HCT116 (cell line): ENCODE results near the gene TSG101. TPM values are rescaled to one million over a fixed set of nuclear protein-coding genes. Genes with fewer than 3 reads are reported as not detected.

Experiments
- ATAC-seq: fragments of 200-7000 bp; cut with Tn5 transposase; 2 replicates; pipeline ENCODE4 v1.9.1; 2020; ENCODE audit warnings: mild to moderate bottlenecking, moderate library complexity
- BruUV-seq: library from RNA; stranded (reverse); fragments of 400-500 nt; replicated peaks from 2 replicates; lab custom pipeline; 2021; lab: Mats Ljungman, UMichigan
- CTCF ChIA-PET: fragments of 300-600 bp; sonication (Branson Sonifier 250); formaldehyde crosslinking; loops from one replicate; lab custom pipeline; 2021; ENCODE audit warnings: antibody characterized with exemption; lab: Charles Lee
- POLR2A ChIA-PET: fragments of 300-600, 350-600 bp; sonication (Branson Sonifier 250); formaldehyde crosslinking; loops from one replicate; lab custom pipeline; 2021; ENCODE audit warnings: antibody characterized with exemption; lab: Charles Lee
- RAD21 ChIA-PET, 2 experiments: fragments of 300-600 bp; sonication (Branson Sonifier 250); formaldehyde crosslinking; loops; one replicate each; lab custom pipeline; 2023; ENCODE audit warnings: low total read pairs in 2 of 2; ENCODE audit not compliant: uncharacterized antibody in 2 of 2, unreplicated experiment in 2 of 2, low non-redundant PET in 1 of 2; lab: Charles Lee
- DNase-seq: peaks from one replicate; pipeline ENCODE4 v3.0.0-alpha.2; 2010; ENCODE audit warnings: low read depth, low spot score
- H2AFZ ChIP-seq: fragments of 200-600 bp; shearing (Covaris generic), sonication (generic); 2 replicates; pipeline ENCODE4 v1.6.1; 2017; ENCODE audit warnings: low read depth, mixed run types, mixed read lengths, antibody characterized with exemption, low read length; ENCODE audit not compliant: poor library complexity, severe bottlenecking
- H3K27ac ChIP-seq: 2 replicates; pipeline ENCODE4 v1.5.1; 2012; ENCODE audit warnings: low read depth, low read length
- H3K27me3 ChIP-seq: fragments of 200-600 bp; sonication (generic); 2 replicates; pipeline ENCODE4 v1.6.1; 2016; ENCODE audit warnings: mixed run types, low read length, mixed read lengths; ENCODE audit not compliant: insufficient read depth
- H3K36me3 ChIP-seq, 2 experiments: fragments of 200-500 bp in 1 of 2; fragments of 200-600 bp in 1 of 2; sonication (Bioruptor generic) in 1 of 2; sonication (generic) in 1 of 2; 2 replicates each; pipeline versions ENCODE4 v1.5.1 to v1.6.1; 2014 to 2016; ENCODE audit warnings: low read length in 2 of 2, inconsistent platforms in 1 of 2, mixed read lengths in 1 of 2, mixed run types in 1 of 2; ENCODE audit not compliant: insufficient read depth in 2 of 2, control insufficient read depth in 1 of 2
- H3K4me1 ChIP-seq, 2 experiments: fragments of 200-600 bp in 1 of 2; sonication (generic) in 1 of 2; 2 replicates each; pipeline versions ENCODE4 v1.5.1 to v1.6.1; 2012 to 2017; ENCODE audit warnings: low read length in 2 of 2, inconsistent platforms in 1 of 2, mild to moderate bottlenecking in 1 of 2, mixed read lengths in 1 of 2, mixed run types in 1 of 2, moderate library complexity in 1 of 2; ENCODE audit not compliant: insufficient read depth in 2 of 2, control insufficient read depth in 1 of 2
- H3K4me2 ChIP-seq: fragments of 200-600 bp; sonication (generic); 2 replicates; pipeline ENCODE4 v1.6.1; 2017; ENCODE audit warnings: mixed run types, low read length, mixed read lengths
- H3K4me3 ChIP-seq, 2 experiments: fragments of 200-600 bp in 1 of 2; sonication (generic) in 1 of 2; replicated peaks in 1 of 2; 2 replicates each; pipeline ENCODE4 v1.5.1; 2011 to 2016; ENCODE audit warnings: low read length in 2 of 2, control low read depth in 1 of 2, low read depth in 1 of 2, mild to moderate bottlenecking in 1 of 2, mixed read lengths in 1 of 2, mixed run types in 1 of 2
- H3K79me2 ChIP-seq: fragments of 200-600 bp; sonication (generic); 2 replicates; pipeline ENCODE4 v1.6.1; 2017; ENCODE audit warnings: mild to moderate bottlenecking, mixed run types, low read length, moderate library complexity, mixed read lengths; ENCODE audit not compliant: insufficient read depth
- H3K9ac ChIP-seq: fragments of 200-600 bp; sonication (generic); 2 replicates; pipeline ENCODE4 v1.6.1; 2016; ENCODE audit warnings: low read length, mixed read lengths
- H3K9me2 ChIP-seq: fragments of 200-600 bp; sonication (generic), shearing (Covaris generic); 2 replicates; pipeline ENCODE4 v1.6.1; 2017; ENCODE audit warnings: mixed run types, mild to moderate bottlenecking, moderate library complexity; ENCODE audit not compliant: insufficient read depth
- H3K9me3 ChIP-seq, 2 experiments: fragments of 200-500 bp in 1 of 2; fragments of 200-600 bp in 1 of 2; sonication (Bioruptor generic) in 1 of 2; sonication (generic) in 1 of 2; 2 replicates each; pipeline ENCODE4 v1.6.1; 2014 to 2017; ENCODE audit warnings: low read length in 2 of 2, mixed read lengths in 2 of 2, inconsistent platforms in 1 of 2, low read depth in 1 of 2, mild to moderate bottlenecking in 1 of 2, mixed run types in 1 of 2, moderate library complexity in 1 of 2; ENCODE audit not compliant: control insufficient read depth in 1 of 2, insufficient read depth in 1 of 2
- H4K20me1 ChIP-seq: fragments of 200-600 bp; sonication (generic), shearing (Covaris generic); 2 replicates; pipeline ENCODE4 v1.6.1; 2017; ENCODE audit warnings: mixed run types, mild to moderate bottlenecking, moderate library complexity; ENCODE audit not compliant: insufficient read depth
- ATF3 ChIP-seq: IDR thresholded peaks from 2 replicates; pipeline ENCODE4 v1.6.1; 2012
- CBX3 ChIP-seq: IDR thresholded peaks from 2 replicates; pipeline ENCODE4 v1.6.1; 2012; ENCODE audit warnings: low read depth
- CEBPB ChIP-seq: IDR thresholded peaks from 2 replicates; pipeline ENCODE4 v1.6.1; 2012; ENCODE audit warnings: low read depth
- CTCF ChIP-seq, 3 experiments: fragments of 200-600 bp in 1 of 3; sonication (generic) in 1 of 3; IDR thresholded peaks in 2 of 3; conservative IDR thresholded peaks in 1 of 3; 2 replicates each; pipeline ENCODE4 v1.5.1; 2012 to 2017; ENCODE audit warnings: low read depth in 2 of 3, low read length in 2 of 3, antibody characterized with exemption in 1 of 3, borderline replicate concordance in 1 of 3, control low read depth in 1 of 3, mild to moderate bottlenecking in 1 of 3, mixed read lengths in 1 of 3, mixed run types in 1 of 3, moderate library complexity in 1 of 3; ENCODE audit not compliant: insufficient read depth in 1 of 3
- EGR1 ChIP-seq: IDR thresholded peaks from 2 replicates; pipeline ENCODE4 v1.6.1; 2012; ENCODE audit warnings: low read depth
- ELF1 ChIP-seq: IDR thresholded peaks from 2 replicates; pipeline ENCODE4 v1.6.1; 2012; ENCODE audit warnings: low read depth, borderline replicate concordance
- EZH2 ChIP-seq: fragments of 200-600 bp; sonication (generic); IDR thresholded peaks from 2 replicates; pipeline ENCODE4 v1.6.1; 2017; ENCODE audit warnings: antibody characterized with exemption, mixed run types
- EZH2phosphoT487 ChIP-seq: fragments of 200-600 bp; IDR thresholded peaks from 2 replicates; pipeline ENCODE4 v1.6.1; 2018; ENCODE audit warnings: antibody characterized with exemption, borderline replicate concordance
- FOSL1 ChIP-seq: IDR thresholded peaks from 2 replicates; pipeline ENCODE4 v1.6.1; 2012; ENCODE audit warnings: low read depth
- MAX ChIP-seq: IDR thresholded peaks from 2 replicates; pipeline ENCODE4 v1.6.1; 2012
- POLR2A ChIP-seq: IDR thresholded peaks from 2 replicates; pipeline ENCODE4 v1.7.0; 2011; ENCODE audit warnings: borderline replicate concordance; ENCODE audit not compliant: insufficient read depth, insufficient read length; ENCODE audit errors: extremely low read depth
- POLR2AphosphoS5 ChIP-seq: IDR thresholded peaks from 2 replicates; pipeline ENCODE4 v1.6.1; 2011; ENCODE audit warnings: mild to moderate bottlenecking, low read depth, low read length, moderate library complexity
- REST ChIP-seq: IDR thresholded peaks from 2 replicates; pipeline ENCODE4 v1.6.1; 2012; ENCODE audit warnings: low read depth
- SIN3A ChIP-seq: IDR thresholded peaks from 2 replicates; pipeline ENCODE4 v1.6.1; 2012; ENCODE audit warnings: low read depth
- SRF ChIP-seq: IDR thresholded peaks from 2 replicates; pipeline ENCODE4 v1.6.1; 2012; ENCODE audit warnings: low read depth
- YY1 ChIP-seq: IDR thresholded peaks from 2 replicates; pipeline ENCODE4 v1.6.1; 2011; ENCODE audit warnings: low read length, low read depth, moderate library complexity, mild to moderate bottlenecking; ENCODE audit not compliant: insufficient replicate concordance; ENCODE audit errors: extremely low read depth
- ZBTB33 ChIP-seq: IDR thresholded peaks from 2 replicates; pipeline ENCODE4 v1.6.1; 2011; ENCODE audit warnings: mild to moderate bottlenecking, low read length, moderate library complexity; ENCODE audit not compliant: insufficient replicate concordance; ENCODE audit errors: extremely low read depth
- ZFX ChIP-seq: fragments of 450-650 bp; IDR thresholded peaks from 2 replicates; pipeline ENCODE4 v1.6.1; 2017
- ZNF274 ChIP-seq: fragments of 200-500 bp; sonication (Bioruptor generic); IDR thresholded peaks from 2 replicates; pipeline ENCODE4 v1.6.1; 2014; ENCODE audit warnings: mild to moderate bottlenecking, low read depth, low read length, inconsistent platforms
- intact Hi-C: fragments of 100-400 bp; cut with micrococcal nuclease; formaldehyde crosslinking; loops from 2 replicates; pipeline ENCODE4 v1.10.0; 2022
- total RNA-seq: library from RNA; stranded (reverse); gene quantifications from one replicate; pipeline ENCODE4 v1.2.1, GENCODE V29; 2021; ENCODE audit not compliant: unreplicated experiment

TSG101 gene
- total RNA-seq, 1 experiment from 2014 or later, result 61.9 TPM

GRCh38 chr11:18490736-18491485 lies 35.8 kb downstream of the TSG101 start:
- Histone ChIP-seq H3K36me3 (0 out of 4 replicates have a peak, but pooled peaks cover 0 to 2% of the 10 kb centered on the region in 2 experiments), H3K9me2 (no peaks in the 10 kb centered on the region), H3K9ac (no peak overlapping the region), H3K9me3 (no peaks in the 10 kb centered on the region)
- intact Hi-C loops, result no loop called here
- TF ChIP-seq POLR2AphosphoS5 (no peak), YY1 (no peak), EZH2phosphoT487 (no peak), EGR1 (no peak), ZBTB33 (no peak), CEBPB (no peak), CBX3 (no peak), POLR2A (no peak), ZFX (no peak), ZNF274 (no peak), EZH2 (no peak), CTCF (IDR thresholded peaks at IDR 0.05 in 2 of 3, conservative IDR thresholded peaks at IDR 0.05 in 1 of 3; ENCODE audit: borderline replicate concordance in 1 of 3, insufficient read depth in 1 of 3, low read depth in 2 of 3, low read length in 2 of 3) (no peak), ATF3 (no peak), SIN3A (no peak), REST (no peak), FOSL1 (no peak), SRF (no peak), MAX (no peak), ELF1 (no peak)
- TF ChIP-seq, all 23 proteins: peak for 0
- DNase-seq (no peak), ATAC-seq (no peak)
- Histone ChIP-seq H3K4me1 (peaks cover 0 to 6% of the 10 kb centered on the region in 2 experiments; a peak in 1 of 4 replicates), H2AFZ (no peak overlapping the region), H3K27ac (no peak overlapping the region), H3K27me3 (no peaks in the 10 kb centered on the region), H3K79me2 (no peaks in the 10 kb centered on the region), H3K4me2 (no peak overlapping the region), H4K20me1 (no peaks in the 10 kb centered on the region), H3K4me3 (no peak overlapping the region)
- no TSS peak for BruUV-seq
- ChIA-PET POLR2A (interaction anchor here (0.6 kb wide), 1 partner anchor 43 kb away, joined by 3 read pairs; no protein-coding TSS in a partner anchor), RAD21 (no interaction called here), CTCF (no interaction called here)
